SK-N-DZ (cell line): ENCODE results near the gene CS.
A peak's percentile ranks its signal among the peaks of the same experiment; 100 is the strongest.

ENCODE experiments used
- DNase-seq: peaks from one replicate; pipeline ENCODE4 v3.0.0-alpha.2; 2015; ENCODE audit warnings: low spot score

CS gene

GRCh38 chr12:56248711-56249110 is 51.4 kb downstream of the CS start:
- no peak for DNase-seq

- no peak for DNase-seq
Observed at GRCh38 chr12:56247923-56248322, 52.2 kb downstream of the CS start.

GRCh38 chr12:56244494-56244893 is 55.6 kb downstream of the CS start:
- no peak for DNase-seq

- DNase-seq: no peak
Observed at GRCh38 chr12:56243731-56244181, 56.4 kb downstream of the CS start.

- no peak for DNase-seq
Observed at GRCh38 chr12:56242986-56243385, 57.1 kb downstream of the CS start.

GRCh38 chr12:56241424-56242303 is 58.5 kb downstream of the CS start:
- DNase-seq: no peak

GRCh38 chr12:56237552-56237951 is 62.6 kb downstream of the CS start:
- no peak for DNase-seq

- DNase-seq: no peak
Observed at GRCh38 chr12:56236985-56237384, 63.1 kb downstream of the CS start.

GRCh38 chr12:56236091-56236490 is 64.0 kb downstream of the CS start:
- no peak for DNase-seq

GRCh38 chr12:56234746-56235436 is 65.2 kb downstream of the CS start:
- no peak for DNase-seq

GRCh38 chr12:56231184-56231582 is 68.9 kb downstream of the CS start:
- no peak for DNase-seq

- DNase-seq: no peak
Observed at GRCh38 chr12:56230432-56231183, 69.5 kb downstream of the CS start.

- no peak for DNase-seq
Observed at GRCh38 chr12:56229916-56230431, 70.2 kb downstream of the CS start, which contains the start of gene SLC39A5. TSS of gene SLC39A5 (plus strand) at chr12:56230051. CDS start at chr12:56231275, 1,224 bp downstream.

GRCh38 chr12:56229082-56229481 is 71.0 kb downstream of the CS start:
- no peak for DNase-seq

- no peak for DNase-seq
Observed at GRCh38 chr12:56224954-56225353, 75.2 kb downstream of the CS start.

- peak; percentile 98 for DNase-seq
Observed at GRCh38 chr12:56224102-56224701, 75.9 kb downstream of the CS start, which contains the start of gene NABP2. TSS of gene NABP2 (plus strand) at chr12:56224342. CDS start at chr12:56224857, 515 bp downstream.

- DNase-seq: no peak
Observed at GRCh38 chr12:56223571-56224101, 76.5 kb downstream of the CS start.

- DNase-seq: no peak
Observed at GRCh38 chr12:56222531-56222895, 77.6 kb downstream of the CS start.

GRCh38 chr12:56221757-56222530 is 78.2 kb downstream of the CS start, which contains the start of gene RNF41:
TSS of gene RNF41 (minus strand) at chr12:56221922. CDS start at chr12:56214047, 7,875 bp downstream.
- peak; percentile 98 for DNase-seq
